Caco-2 (cell line): Measurements from ENCODE around the gene AMPD1. TPM values are rescaled to one million over a fixed set of nuclear protein-coding genes. Genes with fewer than 3 reads are reported as not detected.

Experiments
- BruUV-seq: library from RNA; stranded (reverse); fragments of 400-500 nt; replicated peaks from 2 replicates; lab custom pipeline; 2021; lab: Mats Ljungman, UMichigan
- CTCF ChIA-PET: fragments of 300-600 bp; sonication (Branson Sonifier 250); formaldehyde crosslinking; loops from one replicate; lab custom pipeline; 2022; ENCODE audit warnings: antibody characterized with exemption; lab: Charles Lee
- POLR2A ChIA-PET: fragments of 300-600 bp; sonication (Branson Sonifier 250); formaldehyde crosslinking; loops from one replicate; lab custom pipeline; 2022; ENCODE audit warnings: antibody characterized with exemption; lab: Charles Lee
- DNase-seq, 2 experiments: peaks; one replicate each; pipeline versions ENCODE4 v3.0.0 to v3.0.0-alpha.2; 2020 to 2022
- H3K27me3 ChIP-seq: replicated peaks from 2 replicates; pipeline ENCODE4 v1.6.0; 2011; ENCODE audit warnings: low read length; ENCODE audit not compliant: control insufficient read depth, insufficient read depth
- H3K36me3 ChIP-seq: 2 replicates; pipeline ENCODE4 v1.5.1; 2011; ENCODE audit warnings: low read length; ENCODE audit not compliant: control insufficient read depth, insufficient read depth
- H3K4me1 ChIP-seq: fragments of 250-450 bp; sonication (Bioruptor Pico); 2 replicates; pipeline ENCODE4 v1.5.1; 2020; ENCODE audit warnings: mild to moderate bottlenecking
- H3K4me3 ChIP-seq: 2 replicates; pipeline ENCODE4 v1.5.1; 2011; ENCODE audit warnings: low read depth, mild to moderate bottlenecking, control low read depth, low read length
- H3K9me3 ChIP-seq: fragments of 250-450 bp; sonication (Bioruptor Pico); 2 replicates; pipeline ENCODE4 v1.5.1; 2020; ENCODE audit warnings: mild to moderate bottlenecking, moderate library complexity
- H3K27ac Mint-ChIP-seq: one replicate; pipeline ENCODE4 v1.8.0; 2022; ENCODE audit warnings: mixed read lengths; ENCODE audit not compliant: unreplicated experiment
- H3K27me3 Mint-ChIP-seq: one replicate; pipeline ENCODE4 v1.8.0; 2022; ENCODE audit warnings: mixed read lengths; ENCODE audit not compliant: insufficient read depth, unreplicated experiment
- H3K36me3 Mint-ChIP-seq: one replicate; pipeline ENCODE4 v1.8.0; 2022; ENCODE audit warnings: mild to moderate bottlenecking, mixed read lengths; ENCODE audit not compliant: insufficient read depth, unreplicated experiment
- H3K4me1 Mint-ChIP-seq: one replicate; pipeline ENCODE4 v1.8.0; 2022; ENCODE audit warnings: low read depth, mixed read lengths; ENCODE audit not compliant: unreplicated experiment
- H3K4me3 Mint-ChIP-seq: one replicate; pipeline ENCODE4 v1.8.0; 2022; ENCODE audit warnings: mild to moderate bottlenecking, moderate library complexity, mixed read lengths; ENCODE audit not compliant: unreplicated experiment
- H3K9me3 Mint-ChIP-seq: one replicate; pipeline ENCODE4 v1.8.0; 2022; ENCODE audit warnings: mixed read lengths; ENCODE audit not compliant: unreplicated experiment
- CTCF ChIP-seq, 2 experiments: fragments of 200-600 bp in 1 of 2; IDR thresholded peaks; 1 replicate in 1 of 2; 2 replicates in 1 of 2; pipeline versions ENCODE4 v1.5.1 to v1.8.0; 2011 to 2022; ENCODE audit warnings: antibody characterized with exemption in 1 of 2, control low read depth in 1 of 2, inconsistent platforms in 1 of 2, low read depth in 1 of 2, low read length in 1 of 2, mild to moderate bottlenecking in 1 of 2, moderate library complexity in 1 of 2; ENCODE audit not compliant: insufficient read depth in 1 of 2, severe bottlenecking in 1 of 2, unreplicated experiment in 1 of 2
- intact Hi-C: fragments of 100-400 bp; cut with micrococcal nuclease; formaldehyde crosslinking; loops from one replicate; pipeline ENCODE4 v1.10.0; 2022; ENCODE audit not compliant: unreplicated experiment
- total RNA-seq: library from RNA; stranded (reverse); gene quantifications from 2 replicates; pipeline ENCODE4 v1.2.3, GENCODE V29; 2022

Gene AMPD1
- total RNA-seq, 1 experiment from 2014 or later, result not detected

DNA sequence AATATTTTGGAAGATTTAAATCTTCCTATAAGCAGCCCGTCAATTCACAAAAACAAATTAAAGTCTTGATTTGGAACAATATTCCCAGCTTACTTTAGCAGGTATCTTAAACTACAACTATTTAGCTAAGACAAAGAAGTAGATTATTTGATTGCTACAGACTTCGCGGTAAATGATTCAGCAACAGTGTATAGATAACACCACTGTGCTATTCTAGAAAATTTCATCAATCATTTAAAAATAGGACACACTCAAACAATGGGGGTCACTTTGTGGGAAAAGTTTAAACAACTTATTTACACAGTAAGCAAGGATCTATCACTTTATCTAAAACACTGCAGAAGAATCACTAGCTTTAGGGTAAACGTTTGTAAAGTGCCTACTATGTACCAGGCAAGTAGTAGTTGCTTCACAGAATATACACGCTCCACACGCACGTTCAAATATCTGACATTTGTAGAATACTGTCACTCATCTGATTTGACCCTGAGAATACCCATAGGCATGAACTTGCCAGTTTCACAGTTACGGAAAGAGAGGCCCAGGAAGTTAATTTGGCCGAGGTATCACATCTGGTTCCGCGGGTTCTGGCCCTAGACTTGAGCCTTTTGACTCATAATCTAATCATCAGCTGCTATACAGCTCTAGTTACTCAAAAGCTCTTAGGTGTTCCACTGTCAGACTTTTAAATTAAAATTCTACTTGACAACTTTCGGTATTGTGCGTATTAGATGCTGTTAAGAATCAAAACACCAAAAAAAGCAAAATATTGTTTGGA is 26.4 kb downstream of the AMPD1 start:
- H3K27me3 ChIP-seq, result no peaks in the 10 kb centered on the region
- H3K4me1 Mint-ChIP-seq, result peaks cover 21% of the 10 kb centered on the region
- no peaks in the 10 kb centered on the region for H3K27me3 Mint-ChIP-seq
- no peaks in the 10 kb centered on the region for H3K4me1 ChIP-seq
- H3K4me3 ChIP-seq, result peak overlapping the region; percentile 76
- intact Hi-C loops, result no loop called here
- ChIA-PET CTCF (interaction anchor here (1.0 kb wide), 1 partner anchor 9 kb away, joined by 3 read pairs; no protein-coding TSS in a partner anchor), POLR2A (no interaction called here)
- H3K36me3 Mint-ChIP-seq, result no peaks in the 10 kb centered on the region
- TF ChIP-seq CTCF (IDR thresholded peaks at IDR 0.05; ENCODE audit: insufficient read depth in 1 of 2, low read depth in 1 of 2, low read length in 1 of 2, severe bottlenecking in 1 of 2, unreplicated experiment in 1 of 2), result no peak
- no peak overlapping the region for H3K27ac Mint-ChIP-seq
- no peak for DNase-seq
- H3K36me3 ChIP-seq, result no peaks in the 10 kb centered on the region
- H3K9me3 ChIP-seq, result no peaks in the 10 kb centered on the region
- no TSS peak for BruUV-seq
- no peaks in the 10 kb centered on the region for H3K9me3 Mint-ChIP-seq
- H3K4me3 Mint-ChIP-seq, result peak overlapping the region; percentile 81

GRCh38 chr1:114668373-114668772 is 27.0 kb downstream of the AMPD1 start:
- Histone ChIP-seq H3K27me3 (no peaks in the 10 kb centered on the region), H3K36me3 (no peaks in the 10 kb centered on the region), H3K4me1 (no peaks in the 10 kb centered on the region), H3K4me3 (no peak overlapping the region), H3K9me3 (no peaks in the 10 kb centered on the region)
- no peaks in the 10 kb centered on the region for H3K9me3 Mint-ChIP-seq
- no peaks in the 10 kb centered on the region for H3K36me3 Mint-ChIP-seq
- CTCF ChIA-PET, result no interaction called here
- no TSS peak for BruUV-seq
- intact Hi-C loops, result no loop called here
- H3K4me1 Mint-ChIP-seq, result peaks cover 21% of the 10 kb centered on the region
- H3K4me3 Mint-ChIP-seq, result no peak overlapping the region
- DNase-seq, result no peak
- no peak for TF ChIP-seq CTCF (IDR thresholded peaks at IDR 0.05; ENCODE audit: insufficient read depth in 1 of 2, low read depth in 1 of 2, low read length in 1 of 2, severe bottlenecking in 1 of 2, unreplicated experiment in 1 of 2)
- no peaks in the 10 kb centered on the region for H3K27me3 Mint-ChIP-seq
- no peak overlapping the region for H3K27ac Mint-ChIP-seq
- POLR2A ChIA-PET, result interaction anchor here (0.6 kb wide), 1 partner anchor 1587 kb away, joined by 3 read pairs; no protein-coding TSS in a partner anchor

- no peaks in the 10 kb centered on the region for H3K9me3 ChIP-seq
- Mint-ChIP-seq H3K36me3 (no peaks in the 10 kb centered on the region), H3K27me3 (no peaks in the 10 kb centered on the region), H3K27ac (no peak overlapping the region), H3K4me1 (peaks cover 21% of the 10 kb centered on the region), H3K4me3 (no peak overlapping the region), H3K9me3 (no peaks in the 10 kb centered on the region)
- no peak overlapping the region for H3K4me3 ChIP-seq
- H3K27me3 ChIP-seq, result no peaks in the 10 kb centered on the region
- H3K36me3 ChIP-seq, result no peaks in the 10 kb centered on the region
- no peak for DNase-seq
- ChIA-PET POLR2A (no interaction called here), CTCF (no interaction called here)
- intact Hi-C loops, result no loop called here
- no peak for TF ChIP-seq CTCF (IDR thresholded peaks at IDR 0.05; ENCODE audit: insufficient read depth in 1 of 2, low read depth in 1 of 2, low read length in 1 of 2, severe bottlenecking in 1 of 2, unreplicated experiment in 1 of 2)
- no TSS peak for BruUV-seq
- no peaks in the 10 kb centered on the region for H3K4me1 ChIP-seq
Observed at GRCh38 chr1:114666954-114667353, 28.4 kb downstream of the AMPD1 start.
